Panc1 (cell line): ENCODE measurements around the gene IFFO2.

ENCODE experiments used
- CTCF ChIP-seq: fragments of 450-650 bp; IDR thresholded peaks from 2 replicates; pipeline ENCODE4 v1.5.1; 2017; ENCODE audit warnings: mild to moderate bottlenecking
- POLR2AphosphoS5 ChIP-seq: IDR thresholded peaks from 2 replicates; pipeline ENCODE4 v1.6.1; 2012; ENCODE audit warnings: mild to moderate bottlenecking, low read depth, low read length, moderate library complexity
- REST ChIP-seq, 2 experiments: IDR thresholded peaks; 2 replicates each; pipeline ENCODE4 v1.6.1; 2011 to 2012; ENCODE audit warnings: low read depth in 2 of 2, control low read depth in 1 of 2, low read length in 1 of 2, mild to moderate bottlenecking in 1 of 2, moderate library complexity in 1 of 2; ENCODE audit not compliant: insufficient read depth in 1 of 2

GRCh38 chr1:18899363-18900049, 57.0 kb downstream of the IFFO2 start:
- no peak for TF ChIP-seq CTCF
- no peak for TF ChIP-seq REST (IDR thresholded peaks at IDR 0.05; ENCODE audit: insufficient read depth in 1 of 2, low read depth in 2 of 2, low read length in 1 of 2)
- TF ChIP-seq POLR2AphosphoS5: no peak
